HG03442 (cell line): ENCODE data around the gene TNNC2.
"Not testable (repeated sequence)": the region's sequence is repeated elsewhere in the genome, so short reads cannot be mapped to it uniquely, and the experiment has no call there.

Source experiments
- ATAC-seq: cut with Tn5 transposase; IDR thresholded peaks from one replicate; pipeline ENCODE4 v1.9.1; 2021; ENCODE audit warnings: mild to moderate bottlenecking, moderate library complexity; ENCODE audit not compliant: unreplicated experiment

The TNNC2 gene

DNA sequence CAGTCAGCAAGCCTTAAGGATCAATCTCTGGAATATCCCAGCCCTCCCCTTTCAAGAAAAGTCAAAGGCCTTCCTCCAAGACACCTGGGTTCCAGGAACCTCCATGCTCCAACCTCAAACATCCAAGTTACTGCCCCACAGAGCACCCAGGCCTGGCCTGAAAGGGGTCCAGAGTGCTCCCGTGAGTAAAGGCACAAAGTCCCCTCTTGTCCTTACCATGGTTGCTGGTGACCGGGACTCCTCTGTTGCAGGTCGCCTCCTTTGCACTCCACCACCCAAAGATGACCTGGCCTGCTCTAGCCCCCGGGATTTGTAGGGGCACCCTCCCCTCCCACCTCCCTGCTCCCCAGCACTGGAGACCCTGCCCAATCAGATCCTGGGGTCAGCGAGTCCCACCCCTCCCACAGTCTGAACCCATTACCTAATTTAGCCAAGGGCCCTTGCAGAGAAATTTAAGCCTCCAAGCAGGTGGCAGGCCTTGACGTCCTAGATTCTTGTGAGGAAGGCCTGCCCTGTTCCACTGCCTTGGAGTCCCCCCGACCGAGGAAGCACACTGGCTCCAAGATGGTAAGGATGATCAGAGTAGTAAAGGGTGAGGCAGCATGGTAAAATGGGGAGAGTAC, at the start of gene TNNC2:
TNNC2 (minus strand) TSS at position 283 of the 623 bp plus-strand sequence; CDS start at position 219, 64 bp downstream.
- ATAC-seq, result no peak

DNA sequence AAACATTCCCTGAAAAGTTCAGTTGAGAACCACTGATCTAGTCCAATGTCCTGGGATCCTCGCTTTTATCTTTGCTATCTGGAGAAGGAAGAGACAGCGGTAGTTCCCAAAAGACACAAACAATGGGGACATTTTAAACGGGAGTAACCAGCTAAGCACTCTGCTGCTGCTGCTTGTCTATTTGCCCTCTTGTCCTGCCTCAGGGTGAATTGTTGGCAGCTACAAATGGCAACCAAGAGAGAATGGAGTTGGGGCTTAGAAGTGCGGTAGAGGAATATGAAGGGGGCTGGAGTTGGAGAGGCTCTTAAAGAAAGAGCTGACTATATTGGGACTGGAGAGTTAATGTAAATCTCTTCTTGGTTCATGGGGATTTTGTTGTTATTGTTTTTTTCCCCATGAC, 47.5 kb upstream of the TNNC2 start:
- no peak for ATAC-seq

DNA sequence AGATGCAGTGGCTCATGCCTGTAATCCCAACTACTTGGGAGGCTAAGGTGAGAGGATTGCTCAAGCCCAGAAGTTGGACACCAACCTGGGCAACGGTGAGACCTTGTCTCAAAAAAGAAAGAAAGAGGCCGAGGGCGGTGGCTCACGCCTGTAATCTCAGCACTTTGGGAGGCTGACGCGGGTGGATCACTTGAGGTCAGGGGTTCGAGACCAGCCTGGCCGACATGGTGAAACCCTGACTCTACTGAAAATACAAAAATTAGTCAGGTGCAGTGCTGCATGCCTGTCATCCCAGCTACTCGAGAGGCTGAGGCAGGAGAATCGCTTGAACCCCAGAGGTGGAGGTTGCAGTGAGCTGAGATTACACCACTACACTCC, 47.0 kb upstream of the TNNC2 start:
- ATAC-seq, result not testable (repeated sequence)

GRCh38 chr20:45873409-45874103, 46.4 kb upstream of the TNNC2 start:
- no peak for ATAC-seq

GRCh38 chr20:45872626-45873025, 45.5 kb upstream of the TNNC2 start:
- ATAC-seq, result no peak

- ATAC-seq, result no peak
Observed at GRCh38 chr20:45867819-45868176, 40.7 kb upstream of the TNNC2 start.

DNA sequence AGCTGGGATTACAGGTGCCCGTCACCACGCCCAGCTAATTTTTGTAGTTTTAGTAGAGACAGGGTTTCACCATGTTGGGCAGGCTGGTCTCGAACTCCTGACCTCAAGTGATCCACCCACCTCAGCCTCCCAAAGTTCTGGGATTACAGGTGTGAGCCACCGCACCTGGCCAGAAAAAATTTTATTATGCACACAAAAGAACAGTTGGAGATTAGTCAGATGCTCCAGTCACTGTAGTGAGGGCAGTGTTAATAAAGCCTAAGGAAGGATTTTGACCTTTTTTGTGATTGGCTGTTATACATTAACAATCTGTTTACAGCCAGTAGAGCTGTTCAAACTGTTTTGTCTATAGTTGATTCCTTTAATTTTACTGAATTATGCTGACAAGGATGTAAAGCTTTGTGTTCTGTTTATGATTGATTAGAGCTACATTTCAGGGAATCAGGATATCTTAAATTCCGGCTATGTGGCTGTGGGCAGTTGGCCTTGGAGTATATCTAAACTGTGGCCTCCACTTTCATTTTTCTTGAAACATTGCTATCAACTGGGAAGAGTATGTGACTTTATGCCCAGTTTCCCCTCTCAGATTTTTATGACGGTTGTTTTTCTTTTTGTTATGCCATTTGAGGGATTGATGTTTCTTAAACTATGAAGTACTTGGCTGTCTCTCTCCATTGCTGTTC, 40.2 kb upstream of the TNNC2 start:
- ATAC-seq, result no peak

DNA sequence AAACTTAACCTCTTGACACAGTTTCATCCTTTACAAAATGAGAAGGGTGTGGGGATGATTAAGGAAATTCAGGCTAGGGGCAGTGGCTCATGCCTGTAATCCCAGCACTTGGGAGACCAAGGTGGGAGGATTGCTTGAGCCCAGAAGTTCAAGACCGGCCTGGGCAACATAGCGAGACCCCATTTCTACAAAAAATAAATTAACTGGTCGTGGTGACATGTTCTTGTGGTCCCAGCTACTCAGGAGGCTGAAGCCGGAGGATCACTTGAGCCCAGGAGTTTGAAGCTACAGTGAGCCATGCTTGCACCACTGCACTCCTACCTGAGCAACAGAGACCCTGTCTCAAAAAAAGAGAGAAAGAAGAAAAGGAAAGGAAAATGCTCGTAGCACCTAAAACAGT, 39.3 kb upstream of the TNNC2 start:
- no peak for ATAC-seq

GRCh38 chr20:45863543-45864470, 36.7 kb upstream of the TNNC2 start:
- no peak for ATAC-seq

- ATAC-seq, result no peak
Observed at GRCh38 chr20:45861221-45862075, 34.3 kb upstream of the TNNC2 start.

GRCh38 chr20:45860560-45861220, 33.6 kb upstream of the TNNC2 start:
- no peak for ATAC-seq

- no peak for ATAC-seq
Observed at GRCh38 chr20:45859916-45860315, 32.8 kb upstream of the TNNC2 start.

- no peak for ATAC-seq
Observed at GRCh38 chr20:45857882-45858216, 30.7 kb upstream of the TNNC2 start.

DNA sequence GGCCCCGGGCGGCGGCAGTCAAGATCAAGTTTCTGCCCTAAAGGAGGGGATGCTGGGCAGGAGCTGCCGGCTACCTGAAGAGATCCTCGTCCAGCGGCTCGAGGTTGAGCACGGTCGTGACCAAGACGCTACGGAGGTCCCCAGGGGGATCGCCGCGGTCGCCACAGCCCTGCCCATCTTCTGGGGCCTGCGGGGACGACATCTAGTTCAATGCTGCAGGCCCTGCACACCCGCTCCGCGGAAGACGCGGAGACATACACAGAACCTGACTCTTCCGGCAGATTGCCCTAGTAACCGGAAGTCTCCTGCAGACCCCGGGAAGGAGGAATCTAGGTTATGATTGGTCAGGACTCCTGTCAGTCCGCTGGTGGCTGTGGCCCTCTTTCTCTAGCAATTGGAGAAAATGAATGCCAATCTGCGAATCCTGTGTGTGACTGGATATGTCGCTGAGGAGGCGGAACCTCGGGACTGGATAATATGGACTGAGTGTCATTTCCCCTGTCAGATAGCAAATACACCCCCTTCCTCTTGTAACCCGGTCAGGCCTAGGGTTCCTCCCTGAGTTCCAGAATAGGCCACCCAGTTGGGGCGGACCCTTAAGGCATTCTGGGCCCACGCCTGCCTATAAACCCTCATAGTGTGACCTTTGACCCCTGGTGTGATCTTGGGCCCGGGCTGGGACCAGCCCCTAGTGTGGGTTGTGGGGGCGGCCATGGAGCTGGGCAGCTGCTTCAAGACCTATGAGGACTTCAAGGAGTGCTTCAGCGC, 30.2 kb upstream of the TNNC2 start, which contains the start of the genes ACOT8 and ZSWIM3:
ACOT8 (minus strand) TSS at position 279 of the 768 bp plus-strand sequence; CDS start at position 202, 77 bp downstream.
ZSWIM3 (plus strand) TSS at position 501 of the 768 bp plus-strand sequence; CDS start at position 713, 212 bp downstream.
- ATAC-seq, result peak; percentile 96

DNA sequence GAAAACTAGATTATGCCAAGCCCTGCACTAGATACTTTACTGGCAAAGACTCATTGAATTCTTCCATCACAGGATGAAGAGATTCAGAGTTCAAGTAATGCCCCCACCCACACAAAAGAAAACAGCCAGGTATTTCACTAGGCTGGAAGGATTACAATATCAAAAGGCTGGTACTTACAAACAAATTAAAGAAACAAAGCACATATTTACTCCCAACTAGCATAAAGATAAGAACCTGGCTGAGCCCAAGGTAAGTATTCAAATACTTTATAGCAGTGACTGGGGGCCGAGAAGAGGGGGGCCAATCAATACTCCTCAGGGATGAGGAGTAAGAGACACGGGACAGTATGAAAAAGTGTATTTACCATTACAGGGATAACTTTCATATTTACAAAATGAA, 26.4 kb upstream of the TNNC2 start:
- no peak for ATAC-seq

DNA sequence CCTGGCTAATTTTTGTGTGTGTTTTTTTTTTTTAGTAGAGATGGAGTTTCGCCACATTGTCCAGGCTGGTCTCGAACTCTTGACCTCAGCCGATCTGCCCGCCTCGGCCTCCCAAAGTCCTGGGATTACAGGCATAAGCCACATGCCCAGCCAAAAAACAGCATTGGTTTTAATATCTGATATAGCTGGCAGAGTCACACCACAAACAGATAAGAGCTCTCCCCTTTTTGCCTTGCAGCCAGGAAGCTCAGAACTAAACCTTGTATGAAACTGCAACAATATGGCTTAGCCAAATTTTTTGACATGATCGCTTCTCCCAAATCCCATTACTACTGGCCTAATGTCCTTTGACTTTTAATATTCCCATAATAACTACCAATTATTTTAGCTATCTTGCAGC, 25.2 kb upstream of the TNNC2 start:
- ATAC-seq, result no peak

DNA sequence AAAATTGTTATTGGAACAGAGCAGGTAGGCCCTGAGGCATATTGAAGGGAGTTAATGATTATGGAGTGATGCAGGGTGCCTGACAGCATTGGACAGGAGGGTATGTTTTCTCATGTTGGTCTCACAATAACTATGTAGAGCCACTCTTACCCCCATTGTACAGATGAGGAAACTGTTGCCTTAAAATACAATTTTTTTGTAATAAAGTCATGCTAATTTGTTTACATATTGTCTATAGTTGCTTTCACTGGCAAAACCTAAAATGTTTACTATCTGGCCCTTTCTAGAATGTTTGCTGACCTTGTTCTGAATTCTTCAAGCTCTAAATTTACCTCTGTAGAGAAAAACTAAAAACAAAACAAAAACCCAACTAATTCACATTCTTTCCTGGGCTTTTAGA, 24.4 kb upstream of the TNNC2 start:
- no peak for ATAC-seq

- ATAC-seq, result no peak
Observed at GRCh38 chr20:45850926-45851325, 23.8 kb upstream of the TNNC2 start.

- ATAC-seq, result no peak
Observed at GRCh38 chr20:45850238-45850637, 23.1 kb upstream of the TNNC2 start.
